ENCODE results near the gene CCDC85C.

The CCDC85C gene

GRCh38 chr14:99519931-99520421 is 84.0 kb downstream of the CCDC85C start:
- no peak for DNase-seq

GRCh38 chr14:99519347-99519881 is 84.6 kb downstream of the CCDC85C start:
- DNase-seq: no peak

- DNase-seq: peak; percentile 49
Observed at GRCh38 chr14:99518441-99519346, 85.3 kb downstream of the CCDC85C start.

DNA sequence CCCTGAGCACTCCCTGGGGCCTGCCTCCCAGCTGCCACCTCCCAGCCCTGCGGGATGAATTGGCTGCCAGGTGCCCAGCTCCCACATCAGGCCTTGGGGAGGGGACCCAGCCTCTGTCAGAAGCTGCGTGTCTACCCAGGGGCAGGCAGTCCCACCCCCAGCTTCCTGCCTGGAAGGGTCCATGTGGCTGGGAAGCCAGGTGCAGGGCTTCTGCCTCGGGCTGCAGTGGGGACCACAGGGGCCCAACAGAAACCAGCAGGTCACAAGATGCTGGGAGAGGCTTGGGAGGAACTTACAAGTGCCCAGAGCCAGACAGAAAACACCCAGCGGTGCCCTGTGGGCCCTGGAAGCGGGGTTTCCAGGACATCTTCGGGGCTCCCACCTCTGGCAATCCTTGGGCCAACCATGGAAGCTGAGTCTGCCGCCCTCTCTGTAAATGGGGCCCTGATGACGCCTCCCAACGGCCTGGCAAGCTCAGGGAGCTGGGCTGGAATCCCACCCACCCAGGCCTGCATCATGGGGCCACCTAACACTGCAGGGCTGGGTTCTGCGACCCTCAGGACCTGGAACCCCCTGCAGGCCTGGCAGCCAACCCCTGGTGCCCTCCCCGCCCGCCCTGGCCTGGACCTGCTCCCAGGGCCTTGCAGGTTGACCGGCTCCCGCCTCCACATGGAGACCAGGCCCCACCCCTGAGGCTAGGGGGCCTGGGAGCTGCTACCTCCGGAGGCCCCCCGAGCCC is 86.2 kb downstream of the CCDC85C start:
- DNase-seq: no peak

DNA sequence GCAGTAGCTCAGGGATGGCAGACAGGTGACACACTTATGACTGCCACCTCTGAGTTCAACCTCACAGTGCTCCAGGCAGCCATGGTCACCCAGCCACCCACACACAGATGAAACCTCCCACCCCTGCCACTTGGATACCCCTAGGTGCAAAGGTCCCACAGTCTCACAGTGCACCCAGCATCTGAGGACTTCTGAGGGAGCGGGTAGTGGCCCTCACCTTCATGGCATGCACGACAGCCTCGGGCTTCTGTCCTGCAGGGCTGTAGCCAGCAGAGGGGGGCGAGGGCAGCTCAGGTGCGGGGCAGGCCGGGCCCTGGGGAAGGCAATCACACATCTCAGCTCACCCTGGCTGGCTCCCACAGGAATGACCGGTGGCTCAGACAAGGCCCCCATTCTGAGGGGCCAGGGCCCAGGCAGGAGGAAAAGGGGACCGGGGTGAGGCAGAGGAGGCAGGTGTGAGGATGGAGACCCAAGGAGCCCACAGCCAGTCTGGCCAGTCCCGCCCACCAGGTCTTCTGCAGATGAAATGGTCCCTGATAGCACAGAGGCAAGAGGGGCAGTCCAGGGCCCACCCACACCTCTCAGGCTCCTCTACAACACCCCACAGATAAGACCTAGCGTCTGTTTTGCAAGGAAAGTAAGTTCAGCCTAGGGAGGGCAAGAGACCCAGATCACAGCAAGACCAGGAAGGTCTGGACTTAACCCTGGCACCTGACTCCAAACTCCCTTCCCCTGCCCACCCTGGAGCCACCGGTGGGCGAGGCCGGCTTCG is 87.0 kb downstream of the CCDC85C start:
- no peak for DNase-seq

GRCh38 chr14:99516156-99516870 is 87.7 kb downstream of the CCDC85C start:
- no peak for DNase-seq

DNA sequence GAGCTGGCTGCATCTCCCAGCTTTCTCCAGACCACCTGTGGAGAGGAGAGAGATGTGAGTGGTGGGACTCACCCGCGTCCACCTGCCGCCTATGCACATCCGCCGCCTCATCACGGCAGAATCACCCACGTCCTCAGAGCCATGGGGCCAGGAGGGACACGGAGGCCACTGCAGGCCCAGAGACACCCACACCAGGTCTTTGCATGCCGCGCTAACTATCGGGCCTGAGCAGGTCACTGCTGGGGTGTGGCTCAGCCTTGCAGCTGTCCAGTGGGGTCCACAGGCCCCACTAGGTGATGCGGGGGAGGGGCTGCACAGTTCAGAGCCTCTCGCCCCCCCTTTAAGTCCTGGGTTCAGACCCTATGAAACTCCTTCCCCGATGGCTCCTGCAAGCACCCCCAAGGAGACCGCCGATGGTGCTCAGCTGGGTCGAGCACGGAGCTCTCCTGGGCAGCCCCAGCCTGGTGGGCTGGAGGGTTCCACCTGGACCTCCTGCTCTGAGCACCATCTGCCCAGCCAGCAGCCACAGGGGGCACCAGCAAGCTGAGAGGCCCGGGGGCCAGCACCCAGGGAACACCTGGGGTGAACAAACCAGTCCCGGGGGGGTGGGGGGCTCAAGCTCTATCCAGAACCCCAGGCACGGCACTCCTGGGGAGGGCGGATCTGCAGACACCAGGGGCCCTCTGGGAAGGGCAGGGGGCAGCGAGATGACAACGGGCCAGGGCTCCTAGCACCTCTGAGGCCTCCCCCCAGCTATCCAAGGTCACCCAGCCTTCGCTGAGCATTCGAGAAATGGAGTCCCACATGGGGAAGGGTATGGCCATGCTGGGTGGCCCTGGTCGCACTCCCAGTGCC is 88.5 kb downstream of the CCDC85C start:
- no peak for DNase-seq

- no peak for DNase-seq
Observed at GRCh38 chr14:99514552-99515300, 89.3 kb downstream of the CCDC85C start.

- no peak for DNase-seq
Observed at GRCh38 chr14:99513946-99514551, 90.0 kb downstream of the CCDC85C start.

GRCh38 chr14:99513183-99513694 is 90.8 kb downstream of the CCDC85C start:
- DNase-seq: no peak

DNA sequence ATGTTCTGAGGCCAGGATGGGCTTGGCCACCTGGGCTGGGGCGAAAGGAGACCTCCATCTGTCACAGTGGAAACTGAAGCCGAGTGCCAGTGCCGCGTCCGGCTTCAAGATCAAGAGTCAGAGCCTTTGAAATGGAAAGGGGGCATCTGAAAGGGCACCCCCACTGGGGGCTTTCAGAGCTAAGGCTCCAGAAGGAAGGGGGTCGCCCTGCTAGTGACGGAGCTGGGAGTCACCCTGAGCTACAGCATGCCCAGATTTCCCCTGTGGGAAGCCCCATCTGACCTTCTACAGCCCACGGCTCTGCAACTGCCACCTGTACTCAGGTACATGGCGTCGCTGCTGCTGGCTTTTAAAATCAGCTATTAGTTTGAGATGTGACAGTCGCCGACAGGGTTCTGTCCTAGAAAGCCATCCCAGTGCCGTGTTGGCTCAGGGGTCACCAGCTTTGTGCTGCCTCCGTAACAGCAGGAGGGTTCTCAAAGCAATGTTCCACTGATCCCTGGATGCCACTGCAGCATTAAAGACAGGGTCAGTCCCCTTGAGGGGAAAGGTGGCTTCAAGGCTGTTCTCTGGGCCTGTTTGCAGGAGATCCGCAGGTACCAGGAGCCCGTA is 91.3 kb downstream of the CCDC85C start:
- DNase-seq: no peak

GRCh38 chr14:99512110-99512449 is 91.9 kb downstream of the CCDC85C start:
- no peak for DNase-seq

DNA sequence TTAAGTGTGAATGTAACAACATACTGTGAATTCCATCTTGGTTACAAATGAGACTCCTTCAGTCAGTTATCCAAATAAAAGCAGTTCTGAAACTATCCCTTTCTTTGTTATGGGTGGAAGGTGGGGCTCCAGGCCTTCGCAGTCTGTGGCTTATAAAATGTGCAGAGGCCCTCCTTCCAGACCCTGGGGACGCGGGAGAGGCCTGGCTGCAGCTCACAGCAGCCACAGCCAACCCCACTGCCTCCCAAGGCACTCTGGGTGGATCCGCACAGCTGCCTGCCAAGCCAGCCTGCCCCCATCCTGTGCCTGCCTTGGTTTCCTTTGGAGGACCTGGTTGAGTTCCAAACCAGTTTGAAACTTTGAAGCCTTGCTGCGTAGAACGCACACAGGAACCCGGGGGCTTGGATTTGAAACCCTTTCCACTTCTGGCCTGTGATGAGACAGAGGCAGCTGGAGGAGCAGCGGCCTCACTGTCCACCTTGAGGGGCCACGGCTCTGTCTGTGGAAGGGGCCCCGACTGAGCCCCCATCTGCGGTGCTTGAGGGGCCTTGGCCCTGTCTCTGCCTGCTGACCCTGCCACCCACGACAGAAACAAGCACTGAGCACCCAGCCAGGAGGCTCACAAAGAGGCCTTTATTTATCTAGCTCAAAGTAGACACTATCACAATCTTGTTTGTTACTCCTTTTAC is 92.4 kb downstream of the CCDC85C start:
- DNase-seq: no peak

- no peak for DNase-seq
Observed at GRCh38 chr14:99510556-99511139, 93.4 kb downstream of the CCDC85C start.

- DNase-seq: no peak
Observed at GRCh38 chr14:99509871-99510555, 94.0 kb downstream of the CCDC85C start.

- DNase-seq: no peak
Observed at GRCh38 chr14:99508896-99509629, 94.9 kb downstream of the CCDC85C start.

Data from GDM1 (cell line).